22Rv1 (cell line): ENCODE measurements around the gene NT5DC1.

Experiments used
- CTCF ChIP-seq: fragments of 450-650 bp; IDR thresholded peaks from 2 replicates; pipeline ENCODE4 v1.5.1; 2017; ENCODE audit warnings: mild to moderate bottlenecking
- ZFX ChIP-seq: fragments of 450-650 bp; IDR thresholded peaks from 2 replicates; pipeline ENCODE4 v1.6.1; 2017; ENCODE audit warnings: antibody characterized with exemption, borderline replicate concordance

GRCh38 chr6:116060572-116061283 is 39.9 kb upstream of the NT5DC1 start, which contains the start of gene FRK:
- peak; percentile 49 for TF ChIP-seq CTCF
- TF ChIP-seq ZFX, result no peak
